Keratinocyte (primary cell): Measurements from ENCODE around the gene RALGAPA2. TPM values are rescaled to one million over a fixed set of nuclear protein-coding genes. Genes with fewer than 3 reads are reported as not detected.

ENCODE experiments used
- DNase-seq: peaks from one replicate; pipeline ENCODE4 v3.0.0-alpha.2; 2011; ENCODE audit warnings: low read depth, missing footprints, low spot score
- FAIRE-seq: peaks from 2 replicates; lab custom pipeline; 2011; peaks lifted over from hg19 to GRCh38; lab: Jason Lieb, UNC
- H2AFZ ChIP-seq: 2 replicates; pipeline ENCODE4 v1.6.0; 2012; ENCODE audit warnings: low read length, control low read depth, inconsistent platforms; ENCODE audit not compliant: control insufficient read depth
- H3K27ac ChIP-seq: 2 replicates; pipeline ENCODE4 v1.5.1; 2011; ENCODE audit warnings: low read length; ENCODE audit not compliant: control insufficient read depth, insufficient read depth
- H3K27me3 ChIP-seq: 3 replicates; pipeline ENCODE4 v1.6.0; 2011; ENCODE audit warnings: low read length; ENCODE audit not compliant: control insufficient read depth, insufficient read depth; ENCODE audit errors: extremely low read depth
- H3K36me3 ChIP-seq, 2 experiments: 2 replicates in 1 of 2; 3 replicates in 1 of 2; pipeline ENCODE4 v1.5.1; 2011; ENCODE audit warnings: low read length in 2 of 2, mild to moderate bottlenecking in 1 of 2; ENCODE audit not compliant: control insufficient read depth in 2 of 2, insufficient read depth in 2 of 2; ENCODE audit errors: extremely low read depth in 1 of 2
- H3K4me1 ChIP-seq: 3 replicates; pipeline ENCODE4 v1.5.1; 2011; ENCODE audit warnings: low read length; ENCODE audit not compliant: control insufficient read depth, insufficient read depth; ENCODE audit errors: extremely low read depth
- H3K4me2 ChIP-seq: 3 replicates; pipeline ENCODE4 v1.6.0; 2011; ENCODE audit warnings: low read depth, low read length; ENCODE audit not compliant: control insufficient read depth, insufficient read depth; ENCODE audit errors: extremely low read depth
- H3K4me3 ChIP-seq, 3 experiments: fragments of 200-600 bp in 1 of 3; sonication (generic) in 1 of 3; 2 replicates in 2 of 3; 3 replicates in 1 of 3; pipeline ENCODE4 v1.5.1; 2011 to 2016; ENCODE audit warnings: low read length in 3 of 3, mild to moderate bottlenecking in 3 of 3, control low read depth in 2 of 3, inconsistent platforms in 1 of 3, low read depth in 1 of 3, mixed read lengths in 1 of 3, mixed run types in 1 of 3, moderate library complexity in 1 of 3; ENCODE audit not compliant: control insufficient read depth in 2 of 3, insufficient read depth in 2 of 3; ENCODE audit errors: extremely low read depth in 1 of 3
- H3K79me2 ChIP-seq: 2 replicates; pipeline ENCODE4 v1.6.0; 2012; ENCODE audit warnings: low read length; ENCODE audit not compliant: control insufficient read depth, insufficient read depth
- H3K9ac ChIP-seq: 3 replicates; pipeline ENCODE4 v1.6.0; 2011; ENCODE audit warnings: low read length; ENCODE audit not compliant: control insufficient read depth, insufficient read depth; ENCODE audit errors: extremely low read depth
- H3K9me1 ChIP-seq: 3 replicates; pipeline ENCODE4 v1.6.0; 2011; ENCODE audit warnings: low read length; ENCODE audit not compliant: control insufficient read depth, insufficient read depth; ENCODE audit errors: extremely low read depth
- H3K9me3 ChIP-seq: 2 replicates; pipeline ENCODE4 v1.5.1; 2012; ENCODE audit warnings: low read depth, low read length; ENCODE audit not compliant: control insufficient read depth
- H4K20me1 ChIP-seq: 3 replicates; pipeline ENCODE4 v1.6.0; 2011; ENCODE audit warnings: low read length; ENCODE audit not compliant: control insufficient read depth, insufficient read depth; ENCODE audit errors: extremely low read depth
- EZH2 ChIP-seq: IDR thresholded peaks from one replicate; pipeline ENCODE4 v1.6.1; 2012; ENCODE audit warnings: inconsistent platforms, mild to moderate bottlenecking, low read length, moderate library complexity
- dilution Hi-C: fragments of 300-500 bp; cut with MboI; formaldehyde crosslinking; loops from one replicate; pipeline ENCODE4 v1.7.0; 2020; ENCODE audit warnings: low sequenced_read_pairs; ENCODE audit not compliant: extremely low pct_ligation_motif_present
- polyA plus RNA-seq, 5 experiments: library from polyadenylated mRNA; depleted of rRNA in 3 of 5; stranded (reverse) in 3 of 5; stranded (forward) in 1 of 5; unstranded in 1 of 5; fragments of >200 nt; gene quantifications; 1 replicate in 1 of 5; 2 replicates in 3 of 5; 3 replicates in 1 of 5; pipeline versions ENCODE4 v1.2.1 to v1.2.3, GENCODE V29; 2011 to 2012; ENCODE audit warnings: missing spikeins in 2 of 5, low read depth in 1 of 5, low replicate concordance in 1 of 5
- TF ChIP-seq, protein P1 (sequence below), 3 experiments: IDR thresholded peaks in 1 of 3; conservative IDR thresholded peaks in 1 of 3; optimal IDR thresholded peaks in 1 of 3; 2 replicates in 2 of 3; 3 replicates in 1 of 3; pipeline versions ENCODE3 to v1.5.1; 2011; ENCODE audit warnings: low read length in 3 of 3, mild to moderate bottlenecking in 3 of 3, moderate library complexity in 2 of 3, control low read depth in 1 of 3, inconsistent platforms in 1 of 3; ENCODE audit not compliant: insufficient read depth in 2 of 3; ENCODE audit errors: extremely low read depth in 1 of 3

The RALGAPA2 gene
- polyA plus RNA-seq, 1 donor (not counting 4 experiments of a cell fraction or from before 2014, with no cell fraction given), result 3.2 TPM

- Histone ChIP-seq H3K27me3 (no peaks in the 10 kb centered on the region), H4K20me1 (no peaks in the 10 kb centered on the region), H3K9me3 (no peaks in the 10 kb centered on the region), H3K9me1 (no peaks in the 10 kb centered on the region), H3K4me2 (no peak overlapping the region), H3K79me2 (no peaks in the 10 kb centered on the region), H3K9ac (no peak overlapping the region), H2AFZ (no peak overlapping the region), H3K27ac (no peak overlapping the region), H3K4me3 (no peak overlapping the region), H3K4me1 (no peaks in the 10 kb centered on the region), H3K36me3 (no peaks in the 10 kb centered on the region)
- TF ChIP-seq, protein P1, sequence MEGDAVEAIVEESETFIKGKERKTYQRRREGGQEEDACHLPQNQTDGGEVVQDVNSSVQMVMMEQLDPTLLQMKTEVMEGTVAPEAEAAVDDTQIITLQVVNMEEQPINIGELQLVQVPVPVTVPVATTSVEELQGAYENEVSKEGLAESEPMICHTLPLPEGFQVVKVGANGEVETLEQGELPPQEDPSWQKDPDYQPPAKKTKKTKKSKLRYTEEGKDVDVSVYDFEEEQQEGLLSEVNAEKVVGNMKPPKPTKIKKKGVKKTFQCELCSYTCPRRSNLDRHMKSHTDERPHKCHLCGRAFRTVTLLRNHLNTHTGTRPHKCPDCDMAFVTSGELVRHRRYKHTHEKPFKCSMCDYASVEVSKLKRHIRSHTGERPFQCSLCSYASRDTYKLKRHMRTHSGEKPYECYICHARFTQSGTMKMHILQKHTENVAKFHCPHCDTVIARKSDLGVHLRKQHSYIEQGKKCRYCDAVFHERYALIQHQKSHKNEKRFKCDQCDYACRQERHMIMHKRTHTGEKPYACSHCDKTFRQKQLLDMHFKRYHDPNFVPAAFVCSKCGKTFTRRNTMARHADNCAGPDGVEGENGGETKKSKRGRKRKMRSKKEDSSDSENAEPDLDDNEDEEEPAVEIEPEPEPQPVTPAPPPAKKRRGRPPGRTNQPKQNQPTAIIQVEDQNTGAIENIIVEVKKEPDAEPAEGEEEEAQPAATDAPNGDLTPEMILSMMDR (optimal IDR thresholded peaks at IDR 0.05 in 1 of 3, IDR thresholded peaks at IDR 0.05 in 1 of 3, conservative IDR thresholded peaks at IDR 0.05 in 1 of 3; ENCODE audit: extremely low read depth in 1 of 3, insufficient read depth in 2 of 3, low read length in 3 of 3), result no peak
- TF ChIP-seq EZH2, result no peak
- dilution Hi-C loops, result no loop called here
- FAIRE-seq, result no peak
- no peak for DNase-seq
Observed at GRCh38 chr20:20411402-20411801, 301.0 kb downstream of the RALGAPA2 start.

DNA sequence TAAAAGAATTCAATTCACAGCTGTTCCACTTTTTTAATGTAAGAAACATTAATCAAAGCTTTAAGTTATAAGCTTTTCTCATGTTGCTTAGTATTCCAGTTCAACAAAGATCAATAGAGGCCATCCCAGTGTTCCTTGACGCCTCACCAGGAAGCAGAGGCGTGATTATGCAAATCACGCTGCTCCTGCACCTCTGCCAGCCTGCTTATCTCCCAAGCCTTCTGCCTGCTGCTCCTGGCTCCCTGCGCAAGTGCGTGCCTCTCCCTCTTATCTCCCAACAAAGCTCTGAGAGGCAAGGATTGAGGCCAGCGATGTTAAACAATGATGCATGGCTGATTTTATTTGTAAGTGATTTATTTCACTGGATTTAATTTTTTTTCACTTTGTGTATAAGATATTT, 301.8 kb downstream of the RALGAPA2 start:
- no peaks in the 10 kb centered on the region for H3K79me2 ChIP-seq
- H4K20me1 ChIP-seq, result no peaks in the 10 kb centered on the region
- H3K9me1 ChIP-seq, result no peaks in the 10 kb centered on the region
- H3K4me3 ChIP-seq, result no peak overlapping the region
- no peaks in the 10 kb centered on the region for H3K4me1 ChIP-seq
- no peak overlapping the region for H3K4me2 ChIP-seq
- dilution Hi-C loops, result no loop called here
- FAIRE-seq (no peak), DNase-seq (no peak)
- H3K9ac ChIP-seq, result no peak overlapping the region
- H3K27ac ChIP-seq, result no peak overlapping the region
- H3K9me3 ChIP-seq, result no peaks in the 10 kb centered on the region
- no peaks in the 10 kb centered on the region for H3K27me3 ChIP-seq
- TF ChIP-seq EZH2, result no peak
- TF ChIP-seq, protein P1 (optimal IDR thresholded peaks at IDR 0.05 in 1 of 3, IDR thresholded peaks at IDR 0.05 in 1 of 3, conservative IDR thresholded peaks at IDR 0.05 in 1 of 3; ENCODE audit: extremely low read depth in 1 of 3, insufficient read depth in 2 of 3, low read length in 3 of 3), result no peak
- no peaks in the 10 kb centered on the region for H3K36me3 ChIP-seq
- no peak overlapping the region for H2AFZ ChIP-seq
